AG09309 (cell line): Measurements from ENCODE around the gene AGGF1.
"Not testable (repeated sequence)": the region's sequence is repeated elsewhere in the genome, so short reads cannot be mapped to it uniquely, and the experiment has no call there.

Source experiments
- DNase-seq: peaks from one replicate; pipeline ENCODE4 v3.0.0-alpha.2; 2010; ENCODE audit warnings: low read depth
- H3K4me3 ChIP-seq: 2 replicates; pipeline ENCODE4 v1.5.1; 2011; ENCODE audit warnings: mild to moderate bottlenecking, low read depth, low read length, moderate library complexity; ENCODE audit not compliant: control insufficient read depth
- CTCF ChIP-seq: IDR thresholded peaks from 2 replicates; pipeline ENCODE4 v1.5.1; 2011; ENCODE audit warnings: mild to moderate bottlenecking, low read depth, low read length, inconsistent platforms; ENCODE audit not compliant: insufficient read depth, control insufficient read depth; ENCODE audit errors: missing control alignments

Gene AGGF1

GRCh38 chr5:77101298-77101697, 71.1 kb downstream of the AGGF1 start:
- H3K4me3 ChIP-seq, result no peak overlapping the region
- no peak for TF ChIP-seq CTCF
- peak; percentile 37 for DNase-seq

- TF ChIP-seq CTCF, result no peak
- no peak overlapping the region for H3K4me3 ChIP-seq
- no peak for DNase-seq
Observed at GRCh38 chr5:77102549-77102948, 72.3 kb downstream of the AGGF1 start.

- no peak for TF ChIP-seq CTCF
- no peak overlapping the region for H3K4me3 ChIP-seq
- no peak for DNase-seq
Observed at GRCh38 chr5:77103457-77103856, 73.3 kb downstream of the AGGF1 start.

- DNase-seq, result no peak
- TF ChIP-seq CTCF, result no peak
- H3K4me3 ChIP-seq, result no peak overlapping the region
Observed at GRCh38 chr5:77104813-77105212, 74.6 kb downstream of the AGGF1 start.

- DNase-seq, H3K4me3 ChIP-seq: not testable (repeated sequence)
Observed at GRCh38 chr5:77107035-77107434, 76.8 kb downstream of the AGGF1 start.
